ENCODE results near the gene ADSS1. TPM values are rescaled to one million over a fixed set of nuclear protein-coding genes. Genes with fewer than 3 reads are reported as not detected.

Gene ADSS1
- total RNA-seq: 6.3 and 8.3 TPM in 2 replicates

GRCh38 chr14:104723651-104724406, at the start of gene ADSS1:
ADSS1 (plus strand) TSS chr14:104724229; CDS start chr14:104724271, 42 bp downstream.

DNA sequence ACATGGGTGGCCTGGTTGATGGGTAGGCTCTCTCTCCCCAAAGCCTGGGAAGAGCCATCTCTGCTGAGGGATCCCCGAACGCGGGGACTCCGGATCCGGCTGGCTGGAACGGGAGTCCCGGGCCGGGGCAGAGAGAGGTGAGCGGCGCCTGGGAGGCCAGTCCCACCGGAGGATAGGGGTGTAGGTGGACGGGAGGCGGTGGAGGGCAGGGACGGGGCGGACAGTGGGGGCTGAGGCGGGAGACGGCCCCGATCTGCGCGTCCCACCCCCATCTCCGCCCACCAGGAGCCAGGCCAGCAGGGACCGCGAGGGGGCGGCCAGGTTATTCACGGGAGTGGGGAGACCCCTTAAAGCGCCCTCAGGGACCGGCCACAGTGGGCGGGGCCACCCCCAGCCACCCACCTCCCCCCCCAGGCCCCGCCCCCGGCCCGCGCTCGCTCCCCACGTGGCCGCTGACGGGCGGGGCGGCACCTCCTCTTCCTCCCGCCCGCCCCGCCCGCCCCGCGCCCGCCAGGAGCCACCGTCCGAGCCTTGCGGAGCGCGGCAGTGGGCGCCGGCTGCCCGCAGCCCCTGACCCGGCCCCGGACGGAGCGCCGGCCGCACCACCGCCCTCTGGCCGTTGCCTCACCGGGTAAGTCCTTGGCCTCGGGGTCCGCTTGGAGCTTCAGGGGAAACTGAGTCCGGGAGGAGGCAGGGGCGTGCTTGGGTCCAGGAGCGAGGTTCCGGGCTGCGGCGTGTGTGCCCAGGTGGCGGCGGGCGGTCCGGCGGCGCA, 34.7 kb upstream of the ADSS1 start, which contains the start of gene INF2:
Gene INF2 (plus strand): TSS at position 510 of the 772 bp plus-strand sequence. CDS start 11,748 bp downstream, outside the sequence.

DNA sequence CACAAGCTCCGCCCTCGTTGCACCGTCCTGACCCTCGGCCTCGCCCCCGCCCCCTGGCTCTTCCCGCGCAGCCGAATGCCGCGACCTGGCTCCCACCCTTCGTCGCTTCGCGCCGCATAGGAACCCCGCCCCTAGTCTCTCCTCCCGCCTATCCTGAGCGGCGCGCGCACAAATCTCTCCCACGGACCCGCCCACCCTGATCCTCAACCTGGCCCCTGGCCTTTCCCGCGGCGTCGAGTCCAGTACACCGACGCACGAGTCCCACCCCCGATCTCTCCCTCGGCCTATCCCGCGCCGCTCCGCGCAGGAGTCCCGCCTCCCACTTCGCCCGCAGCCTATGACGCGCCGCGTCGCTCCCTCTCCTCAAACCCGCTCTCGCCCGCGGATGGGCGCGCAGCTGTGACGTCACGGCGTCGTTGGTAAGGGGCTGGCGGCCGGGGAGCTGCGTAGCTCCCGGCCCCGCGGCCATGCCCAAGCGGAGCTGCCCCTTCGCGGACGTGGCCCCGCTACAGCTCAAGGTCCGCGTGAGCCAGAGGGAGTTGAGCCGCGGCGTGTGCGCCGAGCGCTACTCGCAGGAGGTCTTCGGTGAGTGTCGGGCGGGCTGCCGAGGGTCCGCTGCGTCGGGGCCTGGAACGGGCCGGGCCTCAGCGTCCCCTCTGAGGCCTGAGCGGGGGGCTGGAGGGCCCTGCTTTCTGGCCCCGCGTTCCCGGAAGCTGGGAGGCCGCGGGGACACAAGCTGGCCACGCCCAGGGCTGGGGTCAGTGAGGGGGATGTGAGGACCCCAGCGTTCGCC, 28.9 kb downstream of the ADSS1 start, which contains the start of gene SIVA1:
Gene SIVA1 (plus strand): TSS at position 413 of the 793 bp plus-strand sequence. CDS start 55 bp downstream, at position 468.

DNA sequence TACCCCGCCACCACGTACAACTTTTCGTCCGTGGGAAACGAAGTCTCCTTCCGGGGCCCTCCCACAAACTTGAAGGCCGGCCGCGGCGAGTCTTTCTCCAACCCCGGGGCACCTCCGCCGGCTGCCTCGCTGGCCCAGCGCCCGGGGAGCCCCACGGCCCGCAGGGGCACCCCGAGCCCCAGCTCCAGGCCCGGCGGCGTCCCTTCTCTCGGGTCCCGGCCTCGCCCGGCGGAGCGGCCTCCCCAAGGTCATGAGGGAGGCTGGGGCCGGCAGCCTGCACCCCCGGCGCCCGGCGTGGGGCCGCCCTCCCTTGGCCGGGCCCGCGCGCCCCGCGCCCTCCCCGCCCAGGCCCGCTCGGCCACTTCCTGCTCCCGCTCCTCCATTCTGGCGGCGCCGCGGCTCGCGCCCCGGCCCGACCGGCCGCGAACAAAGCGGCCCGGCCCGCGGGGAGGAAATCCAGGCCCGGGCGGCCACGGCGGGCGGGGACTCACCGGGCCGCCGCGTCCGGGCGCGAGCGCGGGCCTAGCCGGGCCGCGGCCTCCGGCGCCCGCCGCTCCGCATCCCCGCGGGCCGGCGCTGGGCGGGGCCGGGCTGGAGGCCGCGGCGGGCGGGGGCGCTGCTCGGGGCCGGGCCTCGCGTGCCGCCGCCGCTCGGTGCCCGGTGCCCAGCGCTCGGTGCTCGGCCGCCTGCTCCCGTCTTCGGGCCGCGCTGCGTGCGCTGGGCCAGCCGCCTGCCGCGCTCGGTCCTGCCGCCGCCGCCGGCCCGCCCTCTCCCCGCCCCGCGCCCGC, 71.2 kb downstream of the ADSS1 start, which contains the start of gene AKT1:
Gene AKT1 (minus strand): TSS at position 756 of the 788 bp plus-strand sequence. CDS start 3,105 bp downstream, outside the sequence.

Other genes with a start within 250 kb of the ADSS1 start
- gene C14orf180, start 144.5 kb upstream of the ADSS1 start, total RNA-seq: not detected in 2 replicates
- not detected in 2 replicates for gene TMEM179, start 119.5 kb upstream of the ADSS1 start, total RNA-seq
- 31.7 and 67.9 TPM in 2 replicates for gene INF2, start 34.6 kb upstream of the ADSS1 start, total RNA-seq
- 237 and 241 TPM in 2 replicates for gene SIVA1, start 28.9 kb downstream of the ADSS1 start, total RNA-seq
- gene AKT1, start 71.5 kb downstream of the ADSS1 start, total RNA-seq: 92.0 and 110 TPM in 2 replicates
- 3.2 and 3.9 TPM in 2 replicates for gene ZBTB42, start 76.9 kb downstream of the ADSS1 start, total RNA-seq
- 5.4 and 12.4 TPM in 2 replicates for gene CEP170B, start 141.0 kb downstream of the ADSS1 start, total RNA-seq
- gene PLD4, start 200.7 kb downstream of the ADSS1 start, total RNA-seq: under 0.01 TPM in 1 of 2 replicates, not detected in the other

All from pericardium fibroblast (primary cell).